Measurements from ENCODE around the gene WIPF2.

GRCh38 chr17:40309031-40309948, 90.2 kb downstream of the WIPF2 start, which contains the start of gene RARA:
- TF ChIP-seq CTCF (IDR thresholded peaks at IDR 0.05) (no peak), POLR2A (IDR thresholded peaks at IDR 0.05) (no peak)

Measured in esophagus squamous epithelium (tissue), 4 donors.